GM08714 (cell line): ENCODE measurements around the gene FURIN.
"Not testable (repeated sequence)": the region's sequence is repeated elsewhere in the genome, so short reads cannot be mapped to it uniquely, and the experiment has no call there.

Experiments used
- H3K4me3 ChIP-seq: fragments of 200-500 bp; sonication (Bioruptor generic); 2 replicates; pipeline ENCODE4 v1.5.1; 2014; ENCODE audit warnings: mild to moderate bottlenecking, low read length, inconsistent platforms
- ZNF274 ChIP-seq: IDR thresholded peaks from 2 replicates; pipeline ENCODE4 v1.6.1; 2012; ENCODE audit warnings: mild to moderate bottlenecking, low read depth, low read length

FURIN gene

DNA sequence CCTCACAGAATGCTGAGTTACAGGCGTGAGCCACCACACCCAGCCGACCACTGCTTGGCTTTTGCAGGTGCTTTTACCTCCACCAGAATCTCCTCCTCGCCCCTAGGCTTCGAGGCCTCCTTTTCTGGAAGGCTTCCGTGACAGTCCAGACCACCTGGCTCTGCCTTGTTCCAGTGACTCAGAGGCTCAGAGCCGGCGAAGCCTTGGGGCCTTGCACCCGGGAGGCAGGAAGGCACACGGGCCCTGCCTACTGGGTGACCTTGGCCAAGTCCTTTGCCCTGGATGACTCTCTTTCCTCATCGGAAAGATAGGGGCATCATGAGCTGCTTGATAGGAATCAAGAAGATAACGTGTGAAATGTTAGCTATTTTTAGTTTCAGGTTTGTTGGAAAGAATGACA lies 31.3 kb upstream of the FURIN start:
- no peak overlapping the region for H3K4me3 ChIP-seq
- TF ChIP-seq ZNF274 = no peak

DNA sequence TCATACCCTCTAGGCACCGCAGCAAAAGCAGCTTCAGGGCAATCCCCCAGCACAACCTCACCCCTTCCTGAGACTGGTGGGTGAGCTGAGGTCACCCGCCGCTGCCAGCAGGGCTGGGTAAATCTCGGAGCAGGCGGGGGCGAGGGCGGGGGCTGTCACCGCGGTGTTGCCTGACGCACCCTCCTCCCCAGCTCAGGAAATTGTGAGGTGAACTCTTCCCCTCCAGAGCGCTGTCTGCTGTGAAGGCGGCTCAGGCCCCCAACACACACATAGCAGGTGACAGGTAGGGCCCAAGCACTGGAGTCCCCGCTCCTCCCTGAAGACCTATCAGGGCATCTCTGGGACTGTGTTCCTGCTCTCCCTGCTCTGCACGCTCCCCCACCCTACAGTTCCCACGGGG lies 30.2 kb upstream of the FURIN start:
- TF ChIP-seq ZNF274 = no peak
- no peak overlapping the region for H3K4me3 ChIP-seq

DNA sequence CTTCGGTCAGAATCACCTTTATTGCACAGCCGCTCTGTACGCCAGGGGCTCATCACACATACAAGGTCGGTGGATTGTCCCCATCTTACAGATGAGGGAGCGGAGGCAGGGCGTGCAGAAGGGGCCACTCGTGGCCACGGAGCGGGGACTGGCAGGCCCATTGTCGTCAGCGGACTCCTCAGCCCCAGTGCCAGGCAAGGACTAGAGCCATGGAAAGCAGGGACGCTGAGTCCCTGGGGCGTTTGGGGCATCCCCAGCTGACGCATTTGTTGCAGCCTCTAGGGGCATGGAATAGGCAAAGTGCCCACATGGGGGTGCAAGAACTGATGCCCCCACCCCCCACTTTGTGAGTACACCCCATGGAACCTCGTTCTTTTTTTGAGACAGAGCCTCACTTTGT lies 29.8 kb upstream of the FURIN start:
- TF ChIP-seq ZNF274 = no peak
- no peak overlapping the region for H3K4me3 ChIP-seq

DNA sequence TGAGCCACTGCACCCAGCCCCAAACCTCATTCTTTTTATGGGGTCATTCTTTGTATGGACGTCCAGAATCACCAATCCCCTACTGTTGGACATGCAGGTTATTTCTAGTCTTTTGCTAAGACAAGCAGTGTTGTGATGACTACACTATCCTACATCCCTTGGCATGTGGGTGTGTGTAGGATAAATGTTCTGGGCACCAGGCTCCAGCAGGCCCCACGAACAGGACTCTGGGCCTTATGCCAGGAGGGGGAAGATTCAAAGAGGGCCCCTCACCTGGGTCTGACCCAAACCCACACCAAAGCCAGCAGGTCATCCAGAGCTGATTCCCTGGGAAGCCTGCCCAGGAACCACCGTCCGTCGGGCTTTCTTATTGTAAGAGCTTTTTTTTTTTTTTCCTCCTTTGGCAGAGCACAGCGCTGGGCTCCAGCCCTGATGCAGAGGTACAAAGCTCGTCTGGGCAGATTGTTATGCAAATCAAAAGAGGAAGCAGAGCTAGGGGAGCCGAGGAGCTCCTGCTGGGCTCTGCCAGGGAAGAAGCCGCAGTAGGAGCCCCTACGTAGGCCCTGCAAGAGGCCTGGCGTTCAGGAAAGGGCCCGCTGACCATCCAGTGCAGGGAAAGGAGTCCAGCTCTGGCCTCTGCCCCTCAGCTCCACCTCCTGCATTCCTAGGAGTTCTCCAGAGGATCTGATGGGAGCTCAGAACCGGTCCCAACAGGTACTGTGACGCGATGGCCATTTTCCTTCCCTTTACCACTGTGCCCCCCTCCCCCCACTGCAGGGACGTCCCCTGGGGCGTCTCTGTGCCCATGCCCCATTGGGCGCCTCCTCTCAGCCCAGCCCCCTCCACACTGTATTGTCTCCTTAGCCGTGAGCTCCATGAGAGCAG lies 29.0 kb upstream of the FURIN start:
- TF ChIP-seq ZNF274 = no peak
- H3K4me3 ChIP-seq = peak overlapping the region; percentile 40; the same call in 1 of the 2 replicates

DNA sequence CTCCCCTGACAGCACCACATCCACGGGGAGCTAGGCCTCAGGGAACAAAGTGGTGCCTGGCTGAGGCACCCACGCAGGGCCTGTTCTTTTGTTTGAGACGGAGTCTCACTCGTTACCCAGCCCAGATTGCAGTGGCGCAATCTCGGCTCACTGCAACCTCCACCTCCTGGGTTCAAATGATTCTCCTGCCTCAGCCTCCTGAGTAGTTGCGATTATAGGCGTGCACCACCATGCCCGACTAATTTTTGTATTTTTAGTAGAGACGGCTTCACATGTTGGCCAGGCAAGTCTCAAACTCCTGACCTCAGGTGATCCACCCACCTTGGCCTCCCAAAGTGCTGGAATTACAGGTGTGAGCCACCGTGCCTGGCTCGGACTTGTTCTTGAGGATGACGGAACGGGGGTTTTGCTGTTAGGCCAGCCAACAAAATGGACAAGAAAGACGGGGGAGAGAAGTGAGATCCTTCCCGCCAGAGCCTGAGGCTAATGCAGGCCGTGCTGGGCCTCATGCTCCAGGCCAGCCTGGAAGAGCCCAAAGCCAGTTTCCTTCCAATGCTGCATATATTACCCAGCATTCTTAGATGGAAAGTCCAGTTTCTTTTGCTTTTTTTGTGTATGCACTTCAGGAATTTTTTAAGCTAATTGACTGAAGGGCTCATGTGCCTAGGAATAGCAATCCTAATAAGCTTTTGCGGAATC lies 28.1 kb upstream of the FURIN start:
- H3K4me3 ChIP-seq = peak overlapping the region; percentile 40; the same call in 1 of the 2 replicates
- no peak for TF ChIP-seq ZNF274

DNA sequence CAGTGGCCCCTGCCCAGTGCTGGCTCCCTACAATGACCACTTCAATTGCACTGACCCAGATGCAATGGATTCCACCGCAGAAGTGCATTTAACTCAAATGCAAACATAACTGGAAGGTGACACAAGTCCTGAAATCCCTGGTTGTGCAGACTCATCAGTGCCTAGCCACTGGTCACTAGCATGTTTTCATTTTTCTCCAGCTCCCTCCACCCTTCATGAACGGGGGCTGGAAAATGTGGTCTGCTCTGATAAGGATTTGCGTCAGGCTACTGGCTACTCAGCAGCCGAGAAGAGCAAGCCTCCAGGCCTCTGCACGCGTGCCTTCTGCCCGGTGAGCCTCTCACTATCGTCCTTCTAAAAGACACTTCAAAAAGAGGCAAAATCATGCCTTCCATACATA lies 27.4 kb upstream of the FURIN start:
- TF ChIP-seq ZNF274 = no peak
- no peak overlapping the region for H3K4me3 ChIP-seq

DNA sequence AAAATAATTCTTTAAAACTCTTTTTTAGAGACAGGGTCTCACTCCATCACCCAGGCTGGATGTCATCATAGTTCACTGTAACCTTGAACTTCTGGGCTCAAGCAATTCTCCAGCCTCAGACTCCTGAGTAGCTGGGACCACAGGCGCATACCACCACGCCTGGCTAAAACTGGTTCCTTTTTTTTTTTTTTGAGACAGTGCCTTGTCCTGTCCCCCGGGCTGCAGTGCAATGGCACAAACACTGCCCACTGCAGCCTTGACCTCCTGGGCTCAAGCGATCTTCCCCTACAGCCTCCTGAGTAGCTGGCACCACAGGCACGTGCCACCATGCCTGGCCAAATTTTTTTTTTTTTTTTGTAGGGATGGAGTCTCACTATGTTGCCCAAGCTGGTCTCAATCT lies 23.7 kb upstream of the FURIN start:
- no peak for TF ChIP-seq ZNF274
- no peak overlapping the region for H3K4me3 ChIP-seq

DNA sequence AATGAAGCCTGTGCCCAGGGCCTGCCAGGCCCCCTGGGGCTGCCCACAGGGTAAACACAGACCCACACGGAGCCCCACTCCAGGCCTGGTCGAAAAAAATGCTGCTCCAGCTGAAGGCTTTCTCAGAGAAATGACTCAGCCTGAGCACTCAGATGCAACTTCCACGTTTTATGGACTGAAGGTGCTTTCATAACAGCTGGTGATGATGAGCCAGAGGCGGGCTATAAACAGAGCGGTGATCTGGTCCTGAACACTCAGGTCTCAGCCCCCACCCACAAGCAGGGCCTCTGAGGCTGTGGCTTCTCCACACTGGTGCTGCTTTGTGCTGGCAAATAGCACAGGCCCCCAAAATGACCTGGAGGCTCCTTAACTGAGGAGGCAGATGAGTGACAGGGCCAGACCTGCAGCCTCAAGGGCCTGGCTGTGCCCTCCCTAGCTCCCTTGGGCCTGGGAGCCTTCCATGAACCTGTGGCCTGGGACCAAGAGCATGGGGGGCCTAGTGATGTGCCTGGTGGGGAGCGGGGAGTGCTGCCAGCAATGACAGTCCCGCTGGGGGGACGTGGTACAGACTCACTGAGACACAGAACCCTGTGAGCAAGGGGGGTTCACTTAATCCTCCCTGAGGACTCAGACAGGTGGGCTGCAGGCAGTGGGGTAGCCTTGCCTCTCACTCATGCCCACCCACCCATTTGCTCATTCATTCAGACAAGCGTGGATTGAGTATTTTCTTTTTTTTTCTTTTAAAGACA lies 23.0 kb upstream of the FURIN start:
- TF ChIP-seq ZNF274 = no peak
- no peak overlapping the region for H3K4me3 ChIP-seq

DNA sequence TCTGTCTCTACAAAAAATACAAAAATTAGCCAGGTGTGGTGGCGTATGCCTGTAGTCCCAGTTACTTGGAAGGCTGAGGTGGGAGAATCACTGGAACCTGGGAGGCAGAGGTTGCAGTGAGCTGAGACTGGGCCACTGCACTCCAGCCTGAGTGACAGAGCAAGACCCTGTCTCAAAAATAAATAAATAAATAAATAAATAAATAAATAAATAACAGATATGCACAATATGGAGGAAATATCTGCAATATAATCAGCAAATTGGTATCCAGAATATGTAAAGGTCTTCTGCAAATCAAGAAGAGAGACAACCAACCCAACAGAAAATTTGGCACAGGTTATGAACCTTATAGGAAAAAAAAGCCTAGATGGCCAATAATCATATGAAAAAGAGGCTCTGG lies 19.0 kb upstream of the FURIN start:
- not testable (repeated sequence) for H3K4me3 ChIP-seq

DNA sequence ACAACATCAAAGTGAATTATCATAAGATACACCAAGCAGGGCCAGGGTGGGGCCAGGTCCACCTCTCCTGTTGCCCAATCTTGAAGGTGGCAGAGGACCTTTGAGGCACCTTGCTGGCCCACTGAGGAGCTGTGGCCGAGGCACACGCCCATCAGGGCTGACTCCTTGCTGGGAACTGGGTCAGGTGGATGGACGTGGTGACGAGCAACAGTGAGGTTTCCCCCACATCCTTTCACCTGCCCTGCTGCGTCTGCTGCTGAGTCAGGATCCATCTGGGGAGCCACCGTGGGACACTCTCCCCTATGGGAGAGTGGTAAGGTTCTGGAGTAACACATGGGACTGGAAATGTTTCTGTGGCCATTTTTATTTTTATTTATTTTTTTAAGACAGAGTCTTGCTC lies 17.3 kb upstream of the FURIN start:
- no peak for TF ChIP-seq ZNF274
- H3K4me3 ChIP-seq = no peak overlapping the region

DNA sequence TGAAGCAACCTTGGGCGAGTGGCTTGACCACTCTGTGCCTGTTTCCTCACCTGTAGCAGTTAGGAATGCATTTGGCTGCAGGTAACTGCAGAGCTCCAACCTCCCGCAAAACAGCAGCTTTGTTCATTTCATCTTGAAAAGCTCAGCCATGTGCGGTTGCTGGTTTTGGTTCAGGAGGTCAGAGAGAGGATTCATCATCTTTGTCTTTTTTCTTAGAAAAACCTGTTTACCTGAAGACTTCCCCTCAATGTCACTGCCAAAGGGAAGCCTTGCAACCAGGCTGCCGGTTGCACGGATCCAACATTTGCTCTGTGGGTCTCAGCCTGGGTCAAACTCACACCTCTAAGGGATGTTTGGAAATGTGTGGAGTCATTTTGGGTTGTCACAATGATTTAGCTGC lies 16.4 kb upstream of the FURIN start:
- no peak for TF ChIP-seq ZNF274
- H3K4me3 ChIP-seq = no peak overlapping the region

DNA sequence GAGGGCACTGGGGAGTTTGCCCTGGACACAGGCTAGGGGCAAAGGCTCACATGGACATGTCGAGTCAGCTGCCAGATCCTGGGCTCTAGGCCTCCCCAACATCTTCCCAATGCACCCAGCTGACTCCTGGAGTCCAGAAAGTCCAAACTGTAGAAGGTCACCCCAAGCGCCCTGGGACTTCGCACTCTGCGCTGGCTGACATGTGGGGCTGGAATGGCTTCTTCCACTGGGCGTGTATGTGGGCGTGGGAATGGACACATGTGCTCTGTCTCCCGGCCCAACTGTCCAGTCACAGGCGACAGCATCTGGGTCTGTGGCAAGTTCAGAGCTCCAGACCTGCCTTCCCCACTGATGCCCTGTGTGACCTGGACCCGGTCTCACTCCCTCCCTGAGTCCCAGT lies 13.2 kb upstream of the FURIN start:
- no peak for TF ChIP-seq ZNF274
- H3K4me3 ChIP-seq = no peak overlapping the region

DNA sequence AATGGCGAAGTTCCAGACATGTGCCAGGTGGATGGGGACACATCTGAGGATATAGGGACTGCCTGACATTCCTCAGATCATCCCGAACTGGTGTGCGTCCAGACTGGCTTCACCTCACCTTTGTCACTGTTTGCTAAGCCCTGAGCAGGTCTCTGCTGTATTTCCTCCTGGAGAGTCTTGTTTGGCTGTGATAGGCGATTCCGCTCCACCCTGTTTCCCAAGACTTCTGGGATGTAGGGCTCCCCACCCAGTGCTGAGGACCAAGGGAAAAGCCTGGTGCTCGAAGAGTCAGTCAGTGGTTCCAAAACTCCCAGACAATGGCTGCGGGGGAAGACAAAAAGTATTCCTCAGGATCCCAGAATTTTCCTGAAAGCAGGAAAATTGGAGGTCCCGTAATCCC lies 11.1 kb upstream of the FURIN start:
- TF ChIP-seq ZNF274 = no peak
- H3K4me3 ChIP-seq = no peak overlapping the region

DNA sequence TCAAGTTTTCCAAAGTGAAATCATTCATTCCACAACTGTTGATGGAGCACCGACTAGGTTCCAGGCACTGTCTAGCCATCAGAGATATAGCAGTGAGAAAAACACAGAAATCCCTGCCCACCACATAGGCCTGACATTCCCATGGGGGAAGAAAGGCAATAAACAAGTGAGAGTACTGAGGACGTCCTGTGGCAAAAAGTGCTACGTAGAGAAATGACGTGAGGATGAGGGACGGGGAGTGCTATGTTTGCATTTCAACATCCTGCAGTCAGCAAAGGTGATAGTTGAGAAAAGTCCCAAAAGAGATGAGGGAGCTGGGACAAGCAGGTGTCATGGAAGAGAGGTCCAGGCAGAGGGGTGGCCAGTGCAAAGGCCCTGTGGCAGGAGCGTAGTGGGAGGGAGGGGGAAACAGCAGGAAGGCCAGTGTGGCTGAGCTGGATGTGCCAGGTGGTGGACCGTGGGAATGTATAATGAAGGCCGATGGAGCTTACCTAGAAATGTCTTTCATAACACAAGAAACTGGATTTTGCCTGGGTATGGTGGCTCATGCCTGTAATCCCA lies 10.4 kb upstream of the FURIN start:
- no peak for TF ChIP-seq ZNF274
- no peak overlapping the region for H3K4me3 ChIP-seq
